GM23338 (cell line): ENCODE data around the gene SPARC. TPM values are rescaled to one million over a fixed set of nuclear protein-coding genes. Genes with fewer than 3 reads are reported as not detected.

Source experiments
- ATAC-seq: fragments of 200-7000 bp; cut with Tn5 transposase; 3 replicates; pipeline ENCODE4 v1.9.1; 2020
- DNase-seq: peaks from one replicate; pipeline ENCODE4 v3.0.0-alpha.2; 2015; ENCODE audit warnings: low spot score
- H2AFZ ChIP-seq: fragments of 200-600 bp; sonication (generic); 2 replicates; pipeline ENCODE4 v1.8.0; 2016; ENCODE audit warnings: antibody characterized with exemption, mild to moderate bottlenecking, moderate library complexity
- H3F3A ChIP-seq: fragments of 200-600 bp; sonication (generic); replicated peaks from 2 replicates; pipeline ENCODE4 v1.8.0; 2017; ENCODE audit warnings: antibody characterized with exemption, mixed run types, low read depth
- H3K27ac ChIP-seq: fragments of 200-600 bp; sonication (generic); 2 replicates; pipeline ENCODE4 v1.6.1; 2016; ENCODE audit warnings: low read depth
- H3K27me3 ChIP-seq: fragments of 200-600 bp; sonication (generic); 2 replicates; pipeline ENCODE4 v1.8.0; 2016; ENCODE audit warnings: mild to moderate bottlenecking, mixed run types, moderate library complexity; ENCODE audit not compliant: insufficient read depth
- H3K36me3 ChIP-seq: fragments of 200-600 bp; sonication (generic); 2 replicates; pipeline ENCODE4 v1.8.0; 2016; ENCODE audit warnings: mild to moderate bottlenecking; ENCODE audit not compliant: insufficient read depth
- H3K4me1 ChIP-seq: fragments of 200-600 bp; sonication (generic); 2 replicates; pipeline ENCODE4 v1.8.0; 2016; ENCODE audit warnings: mild to moderate bottlenecking, moderate library complexity; ENCODE audit not compliant: insufficient read depth
- H3K4me2 ChIP-seq: fragments of 200-600 bp; sonication (generic); 2 replicates; pipeline ENCODE4 v1.7.1; 2017; ENCODE audit warnings: mixed run types
- H3K4me3 ChIP-seq: fragments of 200-600 bp; sonication (generic); 2 replicates; pipeline ENCODE4 v1.6.1; 2016; ENCODE audit warnings: mixed run types
- H3K79me2 ChIP-seq: fragments of 200-600 bp; sonication (generic); replicated peaks from 2 replicates; pipeline ENCODE4 v1.8.0; 2017; ENCODE audit warnings: mild to moderate bottlenecking; ENCODE audit not compliant: insufficient read depth
- H3K9me2 ChIP-seq: fragments of 200-600 bp; sonication (generic); 2 replicates; pipeline ENCODE4 v1.8.0; 2017; ENCODE audit not compliant: insufficient read depth
- H4K20me1 ChIP-seq: fragments of 200-600 bp; sonication (generic); replicated peaks from 2 replicates; pipeline ENCODE4 v1.8.0; 2017; ENCODE audit warnings: mild to moderate bottlenecking; ENCODE audit not compliant: insufficient read depth
- H3K27ac Mint-ChIP-seq: 2 replicates; pipeline ENCODE4 v1.8.0; 2020; ENCODE audit warnings: inconsistent platforms, mild to moderate bottlenecking, moderate library complexity, mixed read lengths
- H3K27me3 Mint-ChIP-seq: 3 replicates; pipeline ENCODE4 v1.8.0; 2022; ENCODE audit warnings: low read depth, mild to moderate bottlenecking, moderate library complexity, mixed read lengths, inconsistent platforms; ENCODE audit not compliant: insufficient read depth, poor library complexity
- H3K36me3 Mint-ChIP-seq: 3 replicates; pipeline ENCODE4 v1.8.0; 2021; ENCODE audit warnings: low read depth, mild to moderate bottlenecking, inconsistent platforms, moderate library complexity, mixed read lengths
- H3K4me1 Mint-ChIP-seq: 3 replicates; pipeline ENCODE4 v1.8.0; 2020; ENCODE audit warnings: mild to moderate bottlenecking, inconsistent platforms, mixed read lengths
- H3K4me3 Mint-ChIP-seq: 3 replicates; pipeline ENCODE4 v1.8.0; 2021; ENCODE audit warnings: moderate library complexity, mild to moderate bottlenecking, inconsistent platforms, mixed read lengths
- H3K9me3 Mint-ChIP-seq: 3 replicates; pipeline ENCODE4 v1.8.0; 2020; ENCODE audit warnings: moderate library complexity, mild to moderate bottlenecking, inconsistent platforms, mixed read lengths
- EZH2 ChIP-seq: fragments of 200-600 bp; sonication (generic); IDR thresholded peaks from one replicate; pipeline ENCODE4 v1.8.0; 2017; ENCODE audit warnings: antibody characterized with exemption, mild to moderate bottlenecking, low read depth; ENCODE audit not compliant: unreplicated experiment
- EZH2phosphoT487 ChIP-seq: fragments of 200-600 bp; sonication (generic); IDR thresholded peaks from one replicate; pipeline ENCODE4 v1.8.1; 2018; ENCODE audit warnings: antibody characterized with exemption; ENCODE audit not compliant: unreplicated experiment
- JUNB ChIP-seq: IDR thresholded peaks from one replicate; pipeline ENCODE4 v1.6.1; 2016; ENCODE audit warnings: antibody characterized with exemption; ENCODE audit not compliant: unreplicated experiment
- NANOG ChIP-seq: IDR thresholded peaks from 2 replicates; pipeline ENCODE4 v1.6.1; 2016; ENCODE audit warnings: antibody characterized with exemption, borderline replicate concordance
- POLR2AphosphoS5 ChIP-seq: IDR thresholded peaks from 2 replicates; pipeline ENCODE4 v1.6.1; 2016; ENCODE audit warnings: antibody characterized with exemption, low read depth
- ZNF114 ChIP-seq: fragments of 250-450 bp; sonication (Bioruptor Pico); IDR thresholded peaks from 2 replicates; pipeline ENCODE4 v1.5.0; 2020; ENCODE audit warnings: mild to moderate bottlenecking, moderate library complexity
- ZNF331 ChIP-seq: fragments of 250-450 bp; sonication (Bioruptor Pico); IDR thresholded peaks from 2 replicates; pipeline ENCODE4 v1.5.0; 2020; ENCODE audit warnings: low read depth, mild to moderate bottlenecking, moderate library complexity
- ZNF462 ChIP-seq: fragments of 250-450 bp; sonication (Bioruptor Pico); IDR thresholded peaks from 2 replicates; pipeline ENCODE4 v1.5.0; 2020; ENCODE audit warnings: mild to moderate bottlenecking, moderate library complexity
- polyA plus RNA-seq: library from polyadenylated mRNA; unstranded; fragments of >200 nt; fragmentation: Nextera tagmentation; extraction: Ambion mirVana; gene quantifications from 2 replicates; pipeline ENCODE4 v1.2.1, GENCODE V29; 2016
- total RNA-seq: library from RNA; depleted of rRNA; stranded (reverse); fragments of >200 nt; shearing (Covaris generic); gene quantifications from 2 replicates; pipeline ENCODE4 v1.2.3, GENCODE V29; 2014
- TF ChIP-seq, protein P1 (sequence below): IDR thresholded peaks from one replicate; pipeline ENCODE4 v1.6.1; 2018; ENCODE audit warnings: antibody characterized with exemption; ENCODE audit not compliant: unreplicated experiment

The SPARC gene
- total and polyA plus RNA-seq, 2 experiments from 2014 or later = 218 to 225 TPM

- H3K4me2 ChIP-seq = no peak overlapping the region
- no peaks in the 10 kb centered on the region for H3K9me3 Mint-ChIP-seq
- H4K20me1 ChIP-seq = no peaks in the 10 kb centered on the region
- peaks cover 3% of the 10 kb centered on the region for H3K27me3 Mint-ChIP-seq
- H3K36me3 ChIP-seq = no peaks in the 10 kb centered on the region
- no peaks in the 10 kb centered on the region for H3F3A ChIP-seq
- no peaks in the 10 kb centered on the region for H3K4me1 ChIP-seq
- H3K36me3 Mint-ChIP-seq = no peaks in the 10 kb centered on the region
- DNase-seq (no peak), ATAC-seq (no peak)
- H3K79me2 ChIP-seq = no peaks in the 10 kb centered on the region
- H3K27ac ChIP-seq = no peak overlapping the region
- no peaks in the 10 kb centered on the region for H3K27me3 ChIP-seq
- peak overlapping the region; percentile 14; the same call in 1 of the 2 replicates for H2AFZ ChIP-seq
- H3K9me2 ChIP-seq = no peaks in the 10 kb centered on the region
- H3K4me1 Mint-ChIP-seq = peaks cover 6% of the 10 kb centered on the region; the same call in 2 of the 3 replicates
- no peak for TF ChIP-seq JUNB
- no peak for TF ChIP-seq EZH2
- no peak for TF ChIP-seq NANOG
- no peak for TF ChIP-seq ZNF114 (CRISPR knock-in tag)
- no peak for TF ChIP-seq ZNF462 (CRISPR knock-in tag)
- no peak for TF ChIP-seq EZH2phosphoT487
- TF ChIP-seq, protein P1, sequence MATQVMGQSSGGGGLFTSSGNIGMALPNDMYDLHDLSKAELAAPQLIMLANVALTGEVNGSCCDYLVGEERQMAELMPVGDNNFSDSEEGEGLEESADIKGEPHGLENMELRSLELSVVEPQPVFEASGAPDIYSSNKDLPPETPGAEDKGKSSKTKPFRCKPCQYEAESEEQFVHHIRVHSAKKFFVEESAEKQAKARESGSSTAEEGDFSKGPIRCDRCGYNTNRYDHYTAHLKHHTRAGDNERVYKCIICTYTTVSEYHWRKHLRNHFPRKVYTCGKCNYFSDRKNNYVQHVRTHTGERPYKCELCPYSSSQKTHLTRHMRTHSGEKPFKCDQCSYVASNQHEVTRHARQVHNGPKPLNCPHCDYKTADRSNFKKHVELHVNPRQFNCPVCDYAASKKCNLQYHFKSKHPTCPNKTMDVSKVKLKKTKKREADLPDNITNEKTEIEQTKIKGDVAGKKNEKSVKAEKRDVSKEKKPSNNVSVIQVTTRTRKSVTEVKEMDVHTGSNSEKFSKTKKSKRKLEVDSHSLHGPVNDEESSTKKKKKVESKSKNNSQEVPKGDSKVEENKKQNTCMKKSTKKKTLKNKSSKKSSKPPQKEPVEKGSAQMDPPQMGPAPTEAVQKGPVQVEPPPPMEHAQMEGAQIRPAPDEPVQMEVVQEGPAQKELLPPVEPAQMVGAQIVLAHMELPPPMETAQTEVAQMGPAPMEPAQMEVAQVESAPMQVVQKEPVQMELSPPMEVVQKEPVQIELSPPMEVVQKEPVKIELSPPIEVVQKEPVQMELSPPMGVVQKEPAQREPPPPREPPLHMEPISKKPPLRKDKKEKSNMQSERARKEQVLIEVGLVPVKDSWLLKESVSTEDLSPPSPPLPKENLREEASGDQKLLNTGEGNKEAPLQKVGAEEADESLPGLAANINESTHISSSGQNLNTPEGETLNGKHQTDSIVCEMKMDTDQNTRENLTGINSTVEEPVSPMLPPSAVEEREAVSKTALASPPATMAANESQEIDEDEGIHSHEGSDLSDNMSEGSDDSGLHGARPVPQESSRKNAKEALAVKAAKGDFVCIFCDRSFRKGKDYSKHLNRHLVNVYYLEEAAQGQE = no peak
- TF ChIP-seq POLR2AphosphoS5 = no peak
- no peak for TF ChIP-seq ZNF331
- H3K4me3 Mint-ChIP-seq = no peak overlapping the region
- no peak overlapping the region for H3K27ac Mint-ChIP-seq
- H3K4me3 ChIP-seq = no peak overlapping the region
These were observed 37.7 kb downstream of the SPARC start for GRCh38 chr5:151648988-151649387.
